Astrocyte (in vitro differentiated cells and primary cell): ENCODE results near the gene CCDC179.

Experiments used
- EZH2 ChIP-seq: IDR thresholded peaks from 2 replicates; pipeline ENCODE4 v1.6.1; 2012; ENCODE audit warnings: mild to moderate bottlenecking, low read length, inconsistent platforms; ENCODE audit not compliant: insufficient read depth
- TF ChIP-seq, protein P1 (sequence below): IDR thresholded peaks from 2 replicates; pipeline ENCODE4 v1.5.1; 2011; ENCODE audit warnings: low read depth, mild to moderate bottlenecking, inconsistent platforms, low read length, moderate library complexity; ENCODE audit not compliant: insufficient read depth

DNA sequence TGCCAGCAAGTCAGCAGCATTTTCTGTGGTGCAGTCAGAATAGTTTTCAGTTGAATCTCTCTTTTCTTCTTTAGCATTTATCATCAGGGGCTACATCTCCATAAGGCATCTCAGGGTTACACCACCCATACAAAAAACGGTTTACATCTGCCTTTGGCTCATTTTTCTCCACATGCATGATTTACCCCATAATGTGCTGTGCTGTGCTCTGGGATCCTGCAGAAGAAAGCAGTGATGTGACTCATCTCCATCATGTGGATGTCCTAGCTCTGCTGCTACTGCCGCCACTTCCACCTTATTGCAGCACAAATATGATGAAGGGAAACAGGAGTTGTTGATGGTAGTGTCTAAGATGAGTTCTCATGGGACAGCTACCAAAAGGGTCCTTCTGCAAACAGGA lies 30.0 kb upstream of the CCDC179 start:
- TF ChIP-seq, protein P1, sequence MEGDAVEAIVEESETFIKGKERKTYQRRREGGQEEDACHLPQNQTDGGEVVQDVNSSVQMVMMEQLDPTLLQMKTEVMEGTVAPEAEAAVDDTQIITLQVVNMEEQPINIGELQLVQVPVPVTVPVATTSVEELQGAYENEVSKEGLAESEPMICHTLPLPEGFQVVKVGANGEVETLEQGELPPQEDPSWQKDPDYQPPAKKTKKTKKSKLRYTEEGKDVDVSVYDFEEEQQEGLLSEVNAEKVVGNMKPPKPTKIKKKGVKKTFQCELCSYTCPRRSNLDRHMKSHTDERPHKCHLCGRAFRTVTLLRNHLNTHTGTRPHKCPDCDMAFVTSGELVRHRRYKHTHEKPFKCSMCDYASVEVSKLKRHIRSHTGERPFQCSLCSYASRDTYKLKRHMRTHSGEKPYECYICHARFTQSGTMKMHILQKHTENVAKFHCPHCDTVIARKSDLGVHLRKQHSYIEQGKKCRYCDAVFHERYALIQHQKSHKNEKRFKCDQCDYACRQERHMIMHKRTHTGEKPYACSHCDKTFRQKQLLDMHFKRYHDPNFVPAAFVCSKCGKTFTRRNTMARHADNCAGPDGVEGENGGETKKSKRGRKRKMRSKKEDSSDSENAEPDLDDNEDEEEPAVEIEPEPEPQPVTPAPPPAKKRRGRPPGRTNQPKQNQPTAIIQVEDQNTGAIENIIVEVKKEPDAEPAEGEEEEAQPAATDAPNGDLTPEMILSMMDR, result no peak
- TF ChIP-seq EZH2, result no peak
